Activated T-cell treated with anti-CD3 and anti-CD28 coated beads, Interleukin-2, amount 50 U/mL, for 72 hours (primary cell): ENCODE data around the gene POMT2. TPM values are rescaled to one million over a fixed set of nuclear protein-coding genes. Genes with fewer than 3 reads are reported as not detected.
"Not testable (repeated sequence)": the region's sequence is repeated elsewhere in the genome, so short reads cannot be mapped to it uniquely, and the experiment has no call there.

Source experiments
- ATAC-seq, 2 donors: fragments of 150-1000 bp; cut with Tn5 transposase; replicated peaks in 1 of 2; 2 replicates each; pipeline ENCODE4 v1.10.0; 2021; ENCODE audit warnings: moderate library complexity in 2 of 2, mild to moderate bottlenecking in 1 of 2
- DNase-seq, 2 donors: peaks; one replicate each; pipeline ENCODE4 v3.0.0; 2021 to 2022; ENCODE audit warnings: mixed read lengths in 1 of 2
- H3K27ac Mint-ChIP-seq: one replicate; pipeline ENCODE4 v1.8.0; 2022; ENCODE audit warnings: mild to moderate bottlenecking, moderate library complexity, mixed read lengths
- H3K27me3 Mint-ChIP-seq: one replicate; pipeline ENCODE4 v1.8.0; 2022; ENCODE audit warnings: low read depth, mixed read lengths
- H3K36me3 Mint-ChIP-seq, 2 donors: one replicate each; pipeline ENCODE4 v1.8.0; 2022; ENCODE audit warnings: mixed read lengths in 2 of 2, mild to moderate bottlenecking in 1 of 2; ENCODE audit not compliant: insufficient read depth in 2 of 2
- H3K4me1 Mint-ChIP-seq: one replicate; pipeline ENCODE4 v1.8.0; 2022; ENCODE audit warnings: low read depth, mixed read lengths
- H3K4me3 Mint-ChIP-seq, 2 donors: one replicate each; pipeline ENCODE4 v1.8.0; 2022; ENCODE audit warnings: mild to moderate bottlenecking in 2 of 2, mixed read lengths in 2 of 2, moderate library complexity in 2 of 2
- H3K9me3 Mint-ChIP-seq, 2 donors: one replicate each; pipeline ENCODE4 v1.8.0; 2022; ENCODE audit warnings: mixed read lengths in 2 of 2
- total RNA-seq, 2 donors: library from RNA; stranded (reverse); gene quantifications; one replicate each; pipeline ENCODE4 v1.2.3, GENCODE V29; 2022

Gene POMT2
- total RNA-seq, 2 donors from 2014 or later, result 14.7 to 18.1 TPM

- Mint-ChIP-seq H3K36me3 (peaks cover 0 to 5% of the 10 kb centered on the region in 2 donors), H3K27me3 (no peaks in the 10 kb centered on the region)
Observed at GRCh38 chr14:77339407-77339806, 18.7 kb upstream of the POMT2 start.

DNA sequence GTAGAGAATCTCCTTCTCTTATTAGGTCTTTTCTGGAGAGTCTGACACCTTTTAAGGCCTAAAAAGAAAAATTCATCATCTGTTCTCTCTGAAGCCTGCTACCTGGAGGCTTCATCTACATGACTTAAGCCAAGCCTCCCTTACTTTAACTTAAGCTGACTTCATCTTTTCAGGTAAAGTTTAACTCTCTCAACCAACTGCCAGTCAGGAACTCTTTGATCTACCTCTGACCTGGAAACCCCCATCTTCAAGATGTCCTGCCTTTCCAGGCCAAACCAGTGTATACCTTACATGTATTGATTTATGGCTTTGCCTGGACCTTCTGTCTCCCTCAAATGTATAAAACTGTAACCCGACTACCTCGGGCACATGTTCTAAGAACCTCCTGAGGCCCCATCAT lies 17.6 kb upstream of the POMT2 start:
- H3K9me3 Mint-ChIP-seq, result no peaks in the 10 kb centered on the region
- DNase-seq (no peak), ATAC-seq (no peak)
- no peak overlapping the region for H3K27ac Mint-ChIP-seq
- no peak overlapping the region for H3K4me3 Mint-ChIP-seq
- no peaks in the 10 kb centered on the region for H3K27me3 Mint-ChIP-seq
- H3K4me1 Mint-ChIP-seq, result no peaks in the 10 kb centered on the region
- H3K36me3 Mint-ChIP-seq, result peaks cover 0 to 5% of the 10 kb centered on the region in 2 donors

More at GRCh38 chr14:77339407-77339806, 18.7 kb upstream of the POMT2 start:
- Mint-ChIP-seq H3K27ac (no peak overlapping the region), H3K9me3 (no peaks in the 10 kb centered on the region), H3K4me1 (no peaks in the 10 kb centered on the region), H3K4me3 (no peak overlapping the region)
- no peak for DNase-seq
- ATAC-seq, result no peak

DNA sequence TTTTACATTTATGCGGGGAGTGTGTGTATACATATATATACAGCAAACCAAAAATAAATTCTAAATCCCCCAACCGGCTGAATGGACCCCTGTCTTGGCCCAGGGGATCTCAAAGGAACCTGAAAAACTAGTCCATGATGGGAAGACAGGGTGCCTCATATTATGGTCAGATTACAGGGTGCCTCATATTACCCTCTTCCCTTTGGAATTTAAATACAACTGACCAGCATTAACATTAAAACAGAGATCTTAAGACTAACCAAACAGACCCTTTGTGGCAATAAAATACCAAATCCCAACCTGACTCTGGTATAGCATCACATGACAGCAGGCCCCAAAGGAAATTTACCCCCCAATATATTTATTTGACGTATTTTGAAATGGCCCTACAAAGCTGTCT lies 17.2 kb upstream of the POMT2 start:
- Mint-ChIP-seq H3K4me1 (no peaks in the 10 kb centered on the region), H3K36me3 (peaks cover 0 to 2% of the 10 kb centered on the region in 2 donors), H3K27ac (no peak overlapping the region), H3K4me3 (no peak overlapping the region), H3K27me3 (no peaks in the 10 kb centered on the region), H3K9me3 (no peaks in the 10 kb centered on the region)
- ATAC-seq (no peak), DNase-seq (no peak)

DNA sequence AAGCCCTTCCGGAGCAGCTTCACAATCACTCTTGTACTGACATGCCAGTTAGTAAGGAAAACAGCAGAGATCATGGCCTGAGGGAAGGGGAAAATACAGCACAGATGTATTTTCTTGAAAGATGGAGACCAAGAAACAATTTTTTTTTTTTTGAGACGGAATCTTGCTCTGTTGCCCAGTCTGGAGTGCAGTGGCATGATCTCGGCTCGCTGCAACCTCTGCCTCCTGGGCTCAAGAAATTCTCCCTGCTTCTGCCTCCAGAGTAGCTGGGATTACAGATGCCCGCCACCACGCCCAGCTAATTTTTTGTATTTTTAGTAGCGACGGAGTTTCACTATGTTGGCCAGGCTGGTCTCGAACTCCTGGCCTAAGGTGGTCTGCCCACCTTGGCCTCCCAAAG lies 16.6 kb upstream of the POMT2 start:
- H3K27ac Mint-ChIP-seq, DNase-seq, H3K4me3 Mint-ChIP-seq, H3K4me1 Mint-ChIP-seq, H3K9me3 Mint-ChIP-seq, ATAC-seq, H3K36me3 Mint-ChIP-seq, H3K27me3 Mint-ChIP-seq: not testable (repeated sequence)

DNA sequence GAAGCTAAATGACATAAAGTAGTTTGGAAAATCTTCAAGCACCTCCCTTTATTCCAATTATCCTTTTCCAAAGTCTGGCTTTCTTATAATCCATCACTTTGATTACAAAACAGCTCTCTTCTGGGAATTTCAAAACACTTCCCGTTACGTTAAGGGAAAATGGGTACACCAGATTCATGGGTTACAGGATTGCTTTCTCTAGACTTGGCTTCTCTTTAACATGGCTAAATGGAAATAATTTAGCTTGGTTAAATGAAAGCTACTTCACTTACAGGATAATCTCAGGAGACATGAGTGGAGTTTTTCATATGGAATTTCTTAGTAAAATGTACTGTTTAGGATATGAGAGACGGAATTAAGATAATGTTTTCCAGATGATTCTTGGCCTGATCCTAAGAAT lies 14.9 kb upstream of the POMT2 start:
- DNase-seq (no peak), ATAC-seq (no peak)
- no peaks in the 10 kb centered on the region for H3K9me3 Mint-ChIP-seq
- peaks cover 0 to 2% of the 10 kb centered on the region in 2 donors for H3K36me3 Mint-ChIP-seq
- H3K27me3 Mint-ChIP-seq, result no peaks in the 10 kb centered on the region
- no peaks in the 10 kb centered on the region for H3K4me1 Mint-ChIP-seq
- no peak overlapping the region for H3K4me3 Mint-ChIP-seq
- H3K27ac Mint-ChIP-seq, result no peak overlapping the region

- no peak overlapping the region for H3K4me3 Mint-ChIP-seq
- H3K4me1 Mint-ChIP-seq, result no peaks in the 10 kb centered on the region
- H3K9me3 Mint-ChIP-seq, result no peaks in the 10 kb centered on the region
- no peak for DNase-seq
- ATAC-seq, result no peak
- no peak overlapping the region for H3K27ac Mint-ChIP-seq
- no peaks in the 10 kb centered on the region for H3K27me3 Mint-ChIP-seq
- H3K36me3 Mint-ChIP-seq, result no peaks in the 10 kb centered on the region
Observed at GRCh38 chr14:77329872-77330271, 9.2 kb upstream of the POMT2 start.

- H3K27ac Mint-ChIP-seq, result no peak overlapping the region
- no peaks in the 10 kb centered on the region for H3K9me3 Mint-ChIP-seq
- DNase-seq (no peak), ATAC-seq (no peak)
- no peaks in the 10 kb centered on the region for H3K36me3 Mint-ChIP-seq
- H3K4me3 Mint-ChIP-seq, result no peak overlapping the region
- peaks cover 6% of the 10 kb centered on the region for H3K4me1 Mint-ChIP-seq
- no peaks in the 10 kb centered on the region for H3K27me3 Mint-ChIP-seq
Observed at GRCh38 chr14:77327111-77327510, 6.4 kb upstream of the POMT2 start.

DNA sequence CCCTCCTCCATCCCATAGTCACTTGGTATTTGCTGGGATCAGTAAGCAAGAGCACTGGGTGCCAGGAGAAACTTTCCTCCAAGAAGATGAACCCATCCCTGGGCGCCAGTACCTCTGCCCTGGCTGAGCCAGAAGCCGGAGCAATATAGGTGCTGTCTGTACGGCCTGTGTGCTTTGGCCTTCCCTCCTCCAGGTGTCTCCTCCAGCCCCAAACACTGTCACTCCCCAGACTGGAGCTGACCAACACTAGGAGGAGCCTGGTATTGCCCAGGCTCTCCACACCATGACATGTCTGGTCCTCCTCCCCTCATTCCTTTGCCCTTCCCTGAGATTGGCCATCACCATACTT lies 5.0 kb upstream of the POMT2 start:
- Mint-ChIP-seq H3K27me3 (no peaks in the 10 kb centered on the region), H3K36me3 (no peaks in the 10 kb centered on the region), H3K4me3 (no peak overlapping the region)

GRCh38 chr14:77324816-77325745 lies 4.4 kb upstream of the POMT2 start:
- Mint-ChIP-seq H3K36me3 (no peaks in the 10 kb centered on the region), H3K27me3 (no peaks in the 10 kb centered on the region), H3K4me3 (no peak overlapping the region), H3K9me3 (no peaks in the 10 kb centered on the region), H3K27ac (no peak overlapping the region), H3K4me1 (peaks cover 14% of the 10 kb centered on the region)
- ATAC-seq (no peak), DNase-seq (no peak)

More for the DNA sequence above, 5.0 kb upstream of the POMT2 start:
- H3K27ac Mint-ChIP-seq, result no peak overlapping the region
- no peak for DNase-seq
- no peaks in the 10 kb centered on the region for H3K9me3 Mint-ChIP-seq
- no peak for ATAC-seq
- H3K4me1 Mint-ChIP-seq, result peaks cover 12% of the 10 kb centered on the region

GRCh38 chr14:77324289-77324688 lies 3.6 kb upstream of the POMT2 start:
- H3K27ac Mint-ChIP-seq, result no peak overlapping the region
- peaks cover 21% of the 10 kb centered on the region for H3K4me1 Mint-ChIP-seq
- H3K9me3 Mint-ChIP-seq, result no peaks in the 10 kb centered on the region
- DNase-seq (no peak), ATAC-seq (no peak)
- H3K36me3 Mint-ChIP-seq, result no peaks in the 10 kb centered on the region
- no peaks in the 10 kb centered on the region for H3K27me3 Mint-ChIP-seq
- no peak overlapping the region for H3K4me3 Mint-ChIP-seq

- Mint-ChIP-seq H3K36me3 (no peaks in the 10 kb centered on the region), H3K27me3 (no peaks in the 10 kb centered on the region), H3K27ac (no peak overlapping the region), H3K4me3 (no peak overlapping the region), H3K9me3 (no peaks in the 10 kb centered on the region), H3K4me1 (peaks cover 22% of the 10 kb centered on the region)
- ATAC-seq (no peak), DNase-seq (no peak)
Observed at GRCh38 chr14:77323571-77323970, 2.9 kb upstream of the POMT2 start.

- peak overlapping the region in 1 of 2 donors; percentile 87 for H3K4me3 Mint-ChIP-seq
Observed at GRCh38 chr14:77322951-77323350, 2.3 kb upstream of the POMT2 start.

GRCh38 chr14:77322250-77322902 lies 1.7 kb upstream of the POMT2 start:
- Mint-ChIP-seq H3K27me3 (no peaks in the 10 kb centered on the region), H3K36me3 (no peaks in the 10 kb centered on the region), H3K4me1 (peaks cover 22% of the 10 kb centered on the region), H3K4me3 (peak overlapping the region; percentile 87 to 94), H3K27ac (peak overlapping the region; percentile 95), H3K9me3 (no peaks in the 10 kb centered on the region)
- DNase-seq (no peak), ATAC-seq (no peak)

More at GRCh38 chr14:77322951-77323350, 2.3 kb upstream of the POMT2 start:
- H3K9me3 Mint-ChIP-seq, result no peaks in the 10 kb centered on the region
- no peak overlapping the region for H3K27ac Mint-ChIP-seq
- H3K4me1 Mint-ChIP-seq, result peaks cover 22% of the 10 kb centered on the region
- no peaks in the 10 kb centered on the region for H3K27me3 Mint-ChIP-seq
- no peak for DNase-seq
- H3K36me3 Mint-ChIP-seq, result no peaks in the 10 kb centered on the region
- no peak for ATAC-seq
